GM19351 (cell line): ENCODE measurements around the gene ABCC11.

Source experiments
- ATAC-seq: cut with Tn5 transposase; IDR thresholded peaks from one replicate; pipeline ENCODE4 v1.9.1; 2021; ENCODE audit warnings: mild to moderate bottlenecking, moderate library complexity; ENCODE audit not compliant: unreplicated experiment

The ABCC11 gene

DNA sequence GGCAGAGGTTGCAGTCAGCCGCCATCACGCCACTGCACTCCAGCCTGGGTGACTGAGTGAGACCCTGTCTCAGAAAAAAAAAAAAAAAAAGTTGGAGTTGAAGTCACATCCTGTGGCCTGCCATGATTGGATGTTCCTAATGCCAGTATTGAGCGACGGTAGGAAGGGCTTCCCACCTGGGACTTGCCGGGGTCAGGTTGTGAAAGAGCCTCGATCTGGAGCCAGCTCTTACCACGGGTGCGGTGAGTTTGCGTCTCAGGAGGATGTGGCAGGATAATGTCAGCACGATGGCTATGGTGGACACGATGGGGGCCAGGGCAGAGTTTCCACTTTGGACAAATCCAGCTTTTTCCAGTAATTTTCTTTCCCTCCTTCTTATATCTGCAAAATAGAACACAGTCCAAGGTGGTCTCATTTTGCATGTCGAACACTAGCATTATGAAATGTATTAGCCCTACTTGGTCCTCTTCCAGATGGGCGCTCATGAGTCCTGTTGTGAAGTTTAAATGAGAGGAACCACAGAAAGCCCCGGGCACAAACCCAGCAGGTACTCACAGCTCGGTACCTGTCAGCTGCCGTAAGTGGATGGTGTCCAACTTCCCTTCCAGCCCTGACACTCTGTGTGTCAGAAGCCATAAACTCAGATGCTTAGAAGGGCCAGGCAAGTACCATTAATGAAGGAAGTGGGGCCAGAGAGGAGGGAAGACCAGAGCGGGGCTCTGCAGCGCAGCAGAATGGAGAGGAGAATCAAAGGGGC, 113.7 kb downstream of the ABCC11 start:
- no peak for ATAC-seq

DNA sequence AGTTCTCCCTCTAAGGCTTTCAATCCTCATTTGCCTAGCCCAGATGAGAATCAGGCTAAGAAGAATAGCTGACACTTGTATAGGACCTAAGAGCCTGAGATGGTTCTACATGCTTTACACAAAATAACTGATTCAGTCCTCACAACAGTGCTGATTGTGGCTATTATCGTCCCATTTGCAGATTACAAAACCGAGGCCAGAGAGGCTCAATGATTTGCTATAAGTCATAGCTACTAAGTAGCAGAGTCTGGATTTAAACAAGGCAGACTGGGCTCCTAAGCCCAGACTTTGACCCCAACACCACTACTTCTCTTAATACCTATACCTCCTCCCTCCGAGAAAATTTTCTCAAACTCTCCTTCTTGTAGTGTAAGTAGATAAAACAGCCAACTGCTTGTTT, 114.6 kb downstream of the ABCC11 start:
- no peak for ATAC-seq

- no peak for ATAC-seq
Observed at GRCh38 chr16:48131201-48131935, 116.0 kb downstream of the ABCC11 start.

DNA sequence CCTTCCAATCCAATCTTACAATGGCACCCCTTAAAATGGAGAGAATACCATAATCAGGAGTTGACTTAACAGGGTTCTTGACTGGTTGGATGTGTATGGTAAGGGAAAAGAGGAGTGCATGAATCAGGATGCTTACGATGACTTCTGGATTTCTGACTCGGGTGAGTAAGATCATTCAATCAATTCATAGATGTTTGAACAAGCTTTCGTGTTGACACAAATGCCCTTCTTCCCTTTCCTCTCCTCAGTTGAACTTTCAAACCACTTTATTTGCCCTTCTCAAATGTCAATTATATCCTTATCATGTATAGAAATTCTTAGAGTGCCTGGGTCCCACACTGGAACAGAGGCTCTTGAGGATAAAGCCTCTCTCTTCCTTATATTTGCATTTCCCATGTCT, 117.4 kb downstream of the ABCC11 start:
- no peak for ATAC-seq

- ATAC-seq, result no peak
Observed at GRCh38 chr16:48128769-48129168, 118.6 kb downstream of the ABCC11 start.

- ATAC-seq, result no peak
Observed at GRCh38 chr16:48126801-48127644, 120.3 kb downstream of the ABCC11 start.

- no peak for ATAC-seq
Observed at GRCh38 chr16:48125888-48126287, 121.5 kb downstream of the ABCC11 start.

DNA sequence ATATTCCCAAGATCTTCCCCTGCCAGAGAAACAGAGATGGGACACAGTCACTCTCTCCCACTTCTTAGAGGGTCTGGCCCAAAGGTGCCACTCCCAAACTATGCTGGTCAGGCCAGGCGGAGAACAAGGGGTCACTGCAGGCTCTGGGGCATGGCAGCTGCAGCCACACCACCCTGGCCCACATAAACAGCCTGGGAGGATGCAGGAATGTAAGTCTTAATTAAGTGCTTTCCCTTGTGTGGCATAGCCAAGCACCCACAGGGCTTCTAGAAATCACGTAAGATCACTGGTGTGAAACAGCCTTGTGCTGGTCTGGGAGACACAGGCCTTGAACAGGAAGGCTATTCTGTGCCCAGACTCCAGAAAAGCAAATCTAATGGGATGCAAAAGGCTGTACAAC, 123.1 kb downstream of the ABCC11 start:
- no peak for ATAC-seq

DNA sequence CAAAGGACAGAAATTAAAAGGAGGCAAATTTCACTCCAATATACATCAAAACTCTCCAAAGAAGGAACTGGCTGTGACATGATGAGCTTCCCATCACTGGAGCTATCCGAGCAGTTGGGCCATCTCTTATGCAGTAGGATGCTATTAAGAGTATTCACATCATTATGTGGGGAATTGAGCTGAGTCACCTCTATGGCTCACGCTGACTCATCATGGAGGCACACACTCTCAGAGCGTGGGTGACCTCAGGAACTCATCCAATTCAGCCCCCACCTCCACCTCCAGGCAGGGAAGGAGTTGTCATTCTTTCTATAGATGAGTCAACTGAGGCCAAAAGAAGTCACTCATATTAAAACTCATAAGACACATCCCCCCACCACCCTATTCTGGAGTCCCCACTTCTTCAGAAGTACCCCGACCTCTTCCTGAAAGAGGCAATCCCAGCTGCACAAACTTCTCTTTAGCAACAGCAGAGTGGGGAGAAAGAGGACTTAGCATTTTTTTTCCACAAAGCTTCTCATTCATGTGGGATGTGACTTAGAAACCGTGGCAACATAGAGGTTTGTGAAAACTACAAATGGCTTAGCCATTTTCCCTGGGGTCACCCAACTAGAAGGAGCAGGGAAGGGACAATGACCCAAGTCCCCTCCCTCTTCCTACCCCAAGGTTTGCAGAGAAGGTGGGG, 124.1 kb downstream of the ABCC11 start:
- ATAC-seq, result peak; percentile 89

DNA sequence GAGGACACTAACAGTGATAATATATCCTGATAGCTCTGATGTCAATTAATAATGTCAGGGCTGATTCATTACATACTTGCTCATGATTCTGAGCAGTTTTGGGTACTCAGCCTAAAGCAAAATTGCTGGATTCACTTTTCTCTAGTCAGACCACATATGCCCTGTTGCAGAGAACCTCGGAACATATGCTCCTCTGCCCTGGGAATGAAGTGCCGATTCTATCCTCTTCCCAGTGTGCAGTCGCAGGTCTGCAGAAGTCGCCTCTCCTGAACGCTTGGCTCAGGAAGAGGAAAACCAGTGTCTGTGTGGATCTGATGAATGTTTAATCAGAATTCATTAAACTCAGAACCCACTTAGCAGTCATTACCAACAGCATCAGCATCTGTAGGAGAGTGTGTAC, 126.1 kb downstream of the ABCC11 start:
- no peak for ATAC-seq

- no peak for ATAC-seq
Observed at GRCh38 chr16:48118841-48119240, 128.5 kb downstream of the ABCC11 start.

DNA sequence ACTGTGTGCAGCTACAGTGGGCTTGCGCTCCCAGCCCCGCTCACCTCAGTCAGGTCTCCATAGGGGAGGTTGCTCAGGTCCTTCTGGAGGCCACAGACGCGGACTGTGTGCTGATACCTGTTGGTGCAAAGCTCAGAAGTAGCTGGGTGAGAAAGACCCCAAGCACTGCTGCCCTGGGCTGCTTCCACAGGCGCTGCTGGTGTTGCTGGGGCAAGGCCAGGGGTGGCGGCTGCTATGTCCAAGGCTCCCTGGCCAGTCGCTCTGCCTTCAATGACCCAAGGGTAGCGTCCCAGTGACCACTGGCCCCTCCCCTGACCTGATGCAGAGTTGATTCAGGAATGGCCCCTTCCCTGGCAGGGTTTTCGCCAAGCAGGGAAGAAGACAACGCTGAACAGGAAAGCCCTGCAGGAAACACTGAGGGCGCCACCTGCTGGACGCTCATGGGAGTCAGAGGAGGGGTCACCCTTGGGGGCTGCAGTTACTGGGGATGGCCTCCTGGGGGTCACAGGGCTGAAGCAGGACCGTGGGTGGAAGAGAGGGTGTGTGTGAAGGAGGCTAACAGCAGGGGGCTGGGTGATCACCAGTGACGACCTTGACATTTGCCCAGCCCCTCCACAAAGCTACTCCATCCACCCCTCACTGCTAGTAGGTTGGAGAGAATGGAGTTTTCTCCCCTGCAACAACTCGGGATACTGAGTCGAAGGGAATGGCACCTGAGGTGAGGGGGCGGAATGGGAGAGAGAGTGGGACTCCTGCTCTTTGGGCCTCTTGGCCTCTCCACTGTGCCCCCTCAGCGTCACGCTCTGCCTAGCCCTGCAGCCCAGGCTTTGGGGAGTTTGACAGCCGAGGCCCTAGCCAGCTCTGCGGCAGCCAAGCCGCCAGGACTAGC, 129.9 kb downstream of the ABCC11 start:
- ATAC-seq, result peak; percentile 90
